GM23338 (cell line): ENCODE measurements around the gene PPP1R9A.

Experiments
- CREB1 ChIP-seq: fragments of 250-450 bp; sonication (Bioruptor Pico); IDR thresholded peaks from 2 replicates; pipeline ENCODE4 v1.5.0; 2020; ENCODE audit warnings: low read depth, mild to moderate bottlenecking, moderate library complexity
- EZH2 ChIP-seq: fragments of 200-600 bp; sonication (generic); IDR thresholded peaks from one replicate; pipeline ENCODE4 v1.8.0; 2017; ENCODE audit warnings: antibody characterized with exemption, mild to moderate bottlenecking, low read depth; ENCODE audit not compliant: unreplicated experiment
- EZH2phosphoT487 ChIP-seq: fragments of 200-600 bp; sonication (generic); IDR thresholded peaks from one replicate; pipeline ENCODE4 v1.8.1; 2018; ENCODE audit warnings: antibody characterized with exemption; ENCODE audit not compliant: unreplicated experiment
- NANOG ChIP-seq: IDR thresholded peaks from 2 replicates; pipeline ENCODE4 v1.6.1; 2016; ENCODE audit warnings: antibody characterized with exemption, borderline replicate concordance
- POLR2AphosphoS5 ChIP-seq: IDR thresholded peaks from 2 replicates; pipeline ENCODE4 v1.6.1; 2016; ENCODE audit warnings: antibody characterized with exemption, low read depth
- REST ChIP-seq: IDR thresholded peaks from one replicate; pipeline ENCODE4 v1.6.1; 2018; ENCODE audit warnings: antibody characterized with exemption; ENCODE audit not compliant: unreplicated experiment
- TF ChIP-seq, protein P1 (sequence below), 2 experiments: fragments of 200-600 bp in 1 of 2; sonication (generic) in 1 of 2; conservative IDR thresholded peaks; 2 replicates each; pipeline versions ENCODE4 v1.5.1 to v1.6.1; 2016 to 2017; ENCODE audit warnings: antibody characterized with exemption in 2 of 2, low read depth in 2 of 2, mild to moderate bottlenecking in 2 of 2, moderate library complexity in 1 of 2
- TF ChIP-seq, protein P2 (sequence below): fragments of 250-450 bp; sonication (Bioruptor Pico); IDR thresholded peaks from 2 replicates; pipeline ENCODE4 v1.5.0; 2020; ENCODE audit warnings: mild to moderate bottlenecking, moderate library complexity

DNA sequence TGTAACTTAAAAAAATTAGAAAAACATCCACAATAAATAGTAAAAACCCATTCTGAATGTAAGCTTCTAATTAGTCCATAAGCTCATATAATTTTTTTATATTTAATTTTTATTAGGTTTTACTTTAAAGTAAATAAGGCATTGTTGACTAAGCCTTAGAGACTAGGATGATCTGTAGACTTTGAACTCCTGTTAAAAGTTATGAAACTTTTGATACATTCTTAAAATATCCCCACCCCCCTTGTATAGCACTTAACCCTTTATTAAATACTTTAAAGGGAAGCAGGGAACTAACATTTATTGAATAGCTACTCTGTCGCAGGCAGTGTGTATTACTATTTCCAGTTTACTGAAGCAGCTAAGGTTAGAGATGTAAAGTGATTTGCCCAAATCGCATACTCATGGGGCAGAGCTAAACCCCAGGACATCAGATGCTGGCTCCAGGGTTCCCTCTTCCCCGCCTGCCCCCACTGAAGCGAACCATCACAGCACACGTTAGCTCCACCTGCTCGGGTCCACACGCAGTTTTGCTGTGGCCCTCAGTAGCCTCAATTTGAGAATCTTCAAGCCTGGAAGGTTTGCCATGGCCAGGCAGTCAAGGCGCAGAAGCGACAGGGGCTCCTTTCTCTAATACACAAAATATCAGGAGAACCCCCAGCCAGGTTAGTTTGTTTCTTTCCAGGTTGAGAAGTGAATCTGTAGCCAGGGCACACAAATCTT lies 416.2 kb downstream of the PPP1R9A start:
- TF ChIP-seq REST (no peak), POLR2AphosphoS5 (no peak), CREB1 (CRISPR knock-in tag) (no peak), EZH2phosphoT487 (no peak), NANOG (no peak), EZH2 (no peak)
- TF ChIP-seq, protein P1, sequence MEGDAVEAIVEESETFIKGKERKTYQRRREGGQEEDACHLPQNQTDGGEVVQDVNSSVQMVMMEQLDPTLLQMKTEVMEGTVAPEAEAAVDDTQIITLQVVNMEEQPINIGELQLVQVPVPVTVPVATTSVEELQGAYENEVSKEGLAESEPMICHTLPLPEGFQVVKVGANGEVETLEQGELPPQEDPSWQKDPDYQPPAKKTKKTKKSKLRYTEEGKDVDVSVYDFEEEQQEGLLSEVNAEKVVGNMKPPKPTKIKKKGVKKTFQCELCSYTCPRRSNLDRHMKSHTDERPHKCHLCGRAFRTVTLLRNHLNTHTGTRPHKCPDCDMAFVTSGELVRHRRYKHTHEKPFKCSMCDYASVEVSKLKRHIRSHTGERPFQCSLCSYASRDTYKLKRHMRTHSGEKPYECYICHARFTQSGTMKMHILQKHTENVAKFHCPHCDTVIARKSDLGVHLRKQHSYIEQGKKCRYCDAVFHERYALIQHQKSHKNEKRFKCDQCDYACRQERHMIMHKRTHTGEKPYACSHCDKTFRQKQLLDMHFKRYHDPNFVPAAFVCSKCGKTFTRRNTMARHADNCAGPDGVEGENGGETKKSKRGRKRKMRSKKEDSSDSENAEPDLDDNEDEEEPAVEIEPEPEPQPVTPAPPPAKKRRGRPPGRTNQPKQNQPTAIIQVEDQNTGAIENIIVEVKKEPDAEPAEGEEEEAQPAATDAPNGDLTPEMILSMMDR (conservative IDR thresholded peaks at IDR 0.05; ENCODE audit: low read depth in 2 of 2): no peak
- TF ChIP-seq, protein P2, sequence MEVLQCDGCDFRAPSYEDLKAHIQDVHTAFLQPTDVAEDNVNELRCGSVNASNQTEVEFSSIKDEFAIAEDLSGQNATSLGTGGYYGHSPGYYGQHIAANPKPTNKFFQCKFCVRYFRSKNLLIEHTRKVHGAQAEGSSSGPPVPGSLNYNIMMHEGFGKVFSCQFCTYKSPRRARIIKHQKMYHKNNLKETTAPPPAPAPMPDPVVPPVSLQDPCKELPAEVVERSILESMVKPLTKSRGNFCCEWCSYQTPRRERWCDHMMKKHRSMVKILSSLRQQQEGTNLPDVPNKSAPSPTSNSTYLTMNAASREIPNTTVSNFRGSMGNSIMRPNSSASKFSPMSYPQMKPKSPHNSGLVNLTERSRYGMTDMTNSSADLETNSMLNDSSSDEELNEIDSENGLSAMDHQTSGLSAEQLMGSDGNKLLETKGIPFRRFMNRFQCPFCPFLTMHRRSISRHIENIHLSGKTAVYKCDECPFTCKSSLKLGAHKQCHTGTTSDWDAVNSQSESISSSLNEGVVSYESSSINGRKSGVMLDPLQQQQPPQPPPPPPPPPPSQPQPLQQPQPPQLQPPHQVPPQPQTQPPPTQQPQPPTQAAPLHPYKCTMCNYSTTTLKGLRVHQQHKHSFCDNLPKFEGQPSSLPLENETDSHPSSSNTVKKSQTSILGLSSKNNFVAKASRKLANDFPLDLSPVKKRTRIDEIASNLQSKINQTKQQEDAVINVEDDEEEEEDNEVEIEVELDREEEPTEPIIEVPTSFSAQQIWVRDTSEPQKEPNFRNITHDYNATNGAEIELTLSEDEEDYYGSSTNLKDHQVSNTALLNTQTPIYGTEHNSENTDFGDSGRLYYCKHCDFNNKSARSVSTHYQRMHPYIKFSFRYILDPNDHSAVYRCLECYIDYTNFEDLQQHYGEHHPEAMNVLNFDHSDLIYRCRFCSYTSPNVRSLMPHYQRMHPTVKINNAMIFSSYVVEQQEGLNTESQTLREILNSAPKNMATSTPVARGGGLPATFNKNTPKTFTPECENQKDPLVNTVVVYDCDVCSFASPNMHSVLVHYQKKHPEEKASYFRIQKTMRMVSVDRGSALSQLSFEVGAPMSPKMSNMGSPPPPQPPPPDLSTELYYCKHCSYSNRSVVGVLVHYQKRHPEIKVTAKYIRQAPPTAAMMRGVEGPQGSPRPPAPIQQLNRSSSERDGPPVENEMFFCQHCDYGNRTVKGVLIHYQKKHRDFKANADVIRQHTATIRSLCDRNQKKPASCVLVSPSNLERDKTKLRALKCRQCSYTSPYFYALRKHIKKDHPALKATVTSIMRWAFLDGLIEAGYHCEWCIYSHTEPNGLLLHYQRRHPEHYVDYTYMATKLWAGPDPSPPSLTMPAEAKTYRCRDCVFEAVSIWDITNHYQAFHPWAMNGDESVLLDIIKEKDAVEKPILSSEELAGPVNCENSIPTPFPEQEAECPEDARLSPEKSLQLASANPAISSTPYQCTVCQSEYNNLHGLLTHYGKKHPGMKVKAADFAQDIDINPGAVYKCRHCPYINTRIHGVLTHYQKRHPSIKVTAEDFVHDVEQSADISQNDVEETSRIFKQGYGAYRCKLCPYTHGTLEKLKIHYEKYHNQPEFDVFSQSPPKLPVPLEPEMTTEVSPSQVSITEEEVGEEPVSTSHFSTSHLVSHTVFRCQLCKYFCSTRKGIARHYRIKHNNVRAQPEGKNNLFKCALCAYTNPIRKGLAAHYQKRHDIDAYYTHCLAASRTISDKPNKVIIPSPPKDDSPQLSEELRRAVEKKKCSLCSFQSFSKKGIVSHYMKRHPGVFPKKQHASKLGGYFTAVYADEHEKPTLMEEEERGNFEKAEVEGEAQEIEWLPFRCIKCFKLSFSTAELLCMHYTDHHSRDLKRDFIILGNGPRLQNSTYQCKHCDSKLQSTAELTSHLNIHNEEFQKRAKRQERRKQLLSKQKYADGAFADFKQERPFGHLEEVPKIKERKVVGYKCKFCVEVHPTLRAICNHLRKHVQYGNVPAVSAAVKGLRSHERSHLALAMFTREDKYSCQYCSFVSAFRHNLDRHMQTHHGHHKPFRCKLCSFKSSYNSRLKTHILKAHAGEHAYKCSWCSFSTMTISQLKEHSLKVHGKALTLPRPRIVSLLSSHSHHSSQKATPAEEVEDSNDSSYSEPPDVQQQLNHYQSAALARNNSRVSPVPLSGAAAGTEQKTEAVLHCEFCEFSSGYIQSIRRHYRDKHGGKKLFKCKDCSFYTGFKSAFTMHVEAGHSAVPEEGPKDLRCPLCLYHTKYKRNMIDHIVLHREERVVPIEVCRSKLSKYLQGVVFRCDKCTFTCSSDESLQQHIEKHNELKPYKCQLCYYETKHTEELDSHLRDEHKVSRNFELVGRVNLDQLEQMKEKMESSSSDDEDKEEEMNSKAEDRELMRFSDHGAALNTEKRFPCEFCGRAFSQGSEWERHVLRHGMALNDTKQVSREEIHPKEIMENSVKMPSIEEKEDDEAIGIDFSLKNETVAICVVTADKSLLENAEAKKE (CRISPR knock-in tag): no peak
